ENCODE data around the gene PBRM1.
"Not testable (repeated sequence)": the region's sequence is repeated elsewhere in the genome, so short reads cannot be mapped to it uniquely, and the experiment has no call there.

PBRM1 gene

GRCh38 chr3:52685709-52686691 is at the start of gene PBRM1, which contains the start of gene GNL3:
PBRM1 (minus strand) TSS chr3:52685913.
GNL3 (plus strand) TSS chr3:52686032; CDS start chr3:52686093, 61 bp downstream.
- DNase-seq (ENCODE audit: low read depth), result peak; percentile 93

DNA sequence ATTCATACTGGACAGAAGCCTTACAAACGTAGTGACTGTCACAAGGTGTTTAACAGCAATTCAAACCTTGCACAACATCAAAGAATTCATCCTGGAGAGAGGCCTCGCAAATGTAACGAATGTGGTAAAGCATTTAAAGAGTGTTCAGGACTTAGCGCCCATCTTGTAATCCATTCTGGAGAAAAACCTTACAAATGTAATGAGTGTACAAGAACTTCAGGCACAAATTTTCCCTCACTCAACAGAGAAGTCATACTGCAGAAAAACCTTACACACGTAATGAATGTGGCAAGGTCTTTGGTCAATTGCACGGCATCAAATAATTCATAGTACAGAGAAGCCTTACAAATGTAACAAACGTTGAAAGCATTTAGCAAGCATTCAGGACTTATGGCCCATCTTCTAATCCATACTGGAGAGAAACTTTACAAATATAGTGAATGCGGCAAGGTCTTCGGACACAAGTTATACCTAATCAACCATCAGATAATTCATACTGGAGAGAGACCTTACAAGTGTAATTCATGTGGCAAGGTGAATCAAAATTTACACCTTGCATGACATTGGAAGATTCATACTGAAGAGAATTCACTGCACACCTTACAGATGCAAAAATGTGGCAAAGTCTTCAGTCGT is 47.7 kb upstream of the PBRM1 start:
- no peak for DNase-seq (ENCODE audit: low read depth)

GRCh38 chr3:52731590-52731989 is 45.9 kb upstream of the PBRM1 start:
- no peak for DNase-seq (ENCODE audit: low read depth)

GRCh38 chr3:52730681-52731080 is 45.0 kb upstream of the PBRM1 start:
- no peak for DNase-seq (ENCODE audit: low read depth)

DNA sequence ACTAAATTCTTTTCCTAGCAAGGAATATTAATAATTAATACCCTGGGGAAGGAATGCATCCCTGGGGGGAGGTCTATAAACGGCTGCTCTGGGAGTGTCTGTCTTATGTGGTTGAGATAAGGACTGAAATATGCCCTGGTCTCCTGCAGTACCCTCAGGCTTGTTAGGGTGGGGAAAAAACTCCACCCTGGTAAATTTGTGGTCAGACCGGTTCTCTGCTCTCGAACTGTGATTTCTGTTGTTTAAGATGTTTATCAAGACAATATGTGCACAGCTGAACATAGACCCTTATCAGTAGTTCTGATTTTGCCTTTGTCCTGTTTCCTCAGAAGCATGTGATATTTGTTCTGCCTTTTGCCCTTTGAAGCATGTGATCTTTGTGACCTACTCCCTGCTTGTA is 43.0 kb upstream of the PBRM1 start:
- DNase-seq (ENCODE audit: low read depth), result not testable (repeated sequence)

GRCh38 chr3:52724511-52724910 is 38.8 kb upstream of the PBRM1 start:
- DNase-seq (ENCODE audit: low read depth), result no peak

DNA sequence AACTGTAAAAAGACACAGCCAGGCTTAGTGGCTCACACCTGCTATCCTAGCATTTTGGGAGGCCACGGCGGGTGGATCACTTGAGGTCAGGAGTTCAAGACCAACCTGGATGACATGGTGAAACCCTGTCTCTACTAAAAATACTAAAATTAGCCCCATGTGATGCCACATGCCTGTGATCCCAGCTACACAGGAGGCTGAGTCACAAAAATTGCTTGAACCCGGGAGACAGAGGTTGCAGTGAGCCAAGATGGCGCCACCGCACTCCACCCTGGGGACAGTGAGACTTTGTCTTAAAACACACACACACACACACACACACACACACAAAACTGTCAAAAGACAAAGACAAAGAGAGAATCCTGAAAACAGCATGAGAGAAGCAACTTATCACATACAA is 38.2 kb upstream of the PBRM1 start:
- no peak for DNase-seq (ENCODE audit: low read depth)

GRCh38 chr3:52722491-52722890 is 36.8 kb upstream of the PBRM1 start:
- DNase-seq (ENCODE audit: low read depth), result no peak

DNA sequence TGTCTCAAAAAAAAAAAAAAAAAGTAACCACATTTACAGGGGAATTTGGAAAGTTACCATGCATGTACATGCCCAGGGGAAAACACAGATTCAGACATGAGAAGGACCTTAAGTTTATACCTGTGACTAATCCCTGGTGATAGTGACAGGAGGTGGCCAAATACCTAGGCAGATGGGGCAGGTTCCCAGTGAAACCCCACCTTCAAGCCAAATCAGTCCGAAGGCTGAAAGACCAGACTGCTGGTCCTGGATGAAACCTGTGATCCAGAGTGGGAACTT is 36.0 kb upstream of the PBRM1 start:
- DNase-seq (ENCODE audit: low read depth), result no peak

- DNase-seq (ENCODE audit: low read depth), result no peak
Measured at GRCh38 chr3:52721002-52721729, 35.5 kb upstream of the PBRM1 start.

- no peak for DNase-seq (ENCODE audit: low read depth)
Measured at GRCh38 chr3:52719618-52720017, 33.9 kb upstream of the PBRM1 start.

- no peak for DNase-seq (ENCODE audit: low read depth)
Measured at GRCh38 chr3:52715714-52716305, 30.1 kb upstream of the PBRM1 start.

GRCh38 chr3:52714335-52715302 is 28.9 kb upstream of the PBRM1 start:
- no peak for DNase-seq (ENCODE audit: low read depth)

DNA sequence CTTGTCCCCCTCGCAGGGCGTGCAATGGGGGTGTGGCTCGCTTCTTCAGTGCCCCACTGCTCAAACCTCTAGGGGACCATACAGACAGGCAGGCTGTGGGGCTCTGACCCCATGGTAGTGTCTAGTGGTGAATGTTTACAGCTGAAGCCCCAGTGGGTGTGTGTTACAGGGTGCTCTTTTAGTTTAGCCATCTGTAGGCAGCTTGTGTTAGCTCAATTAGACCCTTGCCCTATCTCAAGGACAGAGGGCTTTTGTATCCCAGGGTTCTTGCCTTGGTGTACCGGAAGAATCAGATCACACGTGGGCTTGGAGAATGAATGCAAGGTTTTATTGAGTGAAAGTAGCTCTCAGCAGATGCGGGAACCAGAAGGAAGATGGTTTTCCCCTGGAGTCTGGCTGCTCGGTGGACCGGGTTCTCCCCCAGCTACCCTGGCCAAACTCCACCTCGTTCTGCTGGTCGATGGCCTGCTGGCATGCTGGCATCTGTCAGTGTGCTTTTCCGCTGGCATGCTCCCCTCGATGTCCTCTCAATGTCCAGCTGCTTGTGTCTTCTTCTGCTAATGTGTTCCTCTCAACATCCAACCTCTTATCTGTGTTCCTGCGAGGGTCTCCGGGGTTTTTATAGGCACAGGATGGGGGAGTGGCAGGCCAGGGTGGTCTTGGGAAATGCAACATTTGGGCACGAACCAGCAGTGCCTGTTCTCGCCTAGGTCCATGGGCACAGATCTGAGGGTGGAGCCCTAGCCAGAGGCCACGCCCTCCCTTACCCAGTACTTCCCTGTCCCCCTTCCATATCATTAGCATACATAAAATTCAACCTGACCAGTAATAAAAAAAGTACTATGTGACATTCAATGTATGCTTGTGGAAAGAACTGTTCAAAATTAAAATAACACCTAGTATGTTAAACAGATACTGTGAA is 26.8 kb upstream of the PBRM1 start:
- no peak for DNase-seq (ENCODE audit: low read depth)

DNA sequence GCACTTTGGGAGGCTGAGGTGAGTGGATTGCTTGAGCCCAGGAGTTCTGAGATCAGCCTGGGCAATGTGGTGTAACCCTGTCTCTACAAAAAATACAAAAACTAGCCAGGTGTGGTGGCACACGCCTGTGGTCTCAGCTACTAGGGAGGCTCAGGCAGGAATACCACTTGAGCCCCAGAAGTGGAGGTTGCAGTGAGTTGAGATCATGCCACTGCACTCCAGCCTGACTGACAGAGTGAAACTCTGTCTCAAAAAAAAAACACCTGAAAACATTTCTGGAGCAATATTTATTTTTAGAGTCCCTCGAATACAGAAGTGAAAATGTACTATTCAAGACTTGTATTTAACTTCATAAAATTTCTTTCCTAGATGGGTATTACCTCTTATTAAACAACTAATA is 24.8 kb upstream of the PBRM1 start:
- DNase-seq (ENCODE audit: low read depth), result no peak

DNA sequence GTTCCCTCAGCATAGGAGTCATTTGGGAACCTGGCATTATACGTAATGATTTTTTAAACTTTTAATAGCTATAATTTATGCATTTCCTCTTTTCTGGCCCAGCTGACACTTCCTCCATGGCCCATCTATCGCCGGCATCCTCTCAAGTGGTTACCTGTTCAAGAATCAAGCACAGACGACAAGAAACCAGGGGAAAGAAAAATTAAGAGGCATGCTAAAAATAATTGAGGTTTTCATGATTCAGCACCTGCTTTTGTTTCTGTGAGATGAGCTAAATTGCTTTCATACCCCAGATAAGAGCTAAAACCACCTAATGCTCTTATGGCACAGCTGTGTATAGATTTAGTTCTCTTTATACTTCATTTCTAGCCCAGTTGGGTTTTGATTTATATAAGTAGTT is 21.9 kb upstream of the PBRM1 start:
- DNase-seq (ENCODE audit: low read depth), result no peak

DNA sequence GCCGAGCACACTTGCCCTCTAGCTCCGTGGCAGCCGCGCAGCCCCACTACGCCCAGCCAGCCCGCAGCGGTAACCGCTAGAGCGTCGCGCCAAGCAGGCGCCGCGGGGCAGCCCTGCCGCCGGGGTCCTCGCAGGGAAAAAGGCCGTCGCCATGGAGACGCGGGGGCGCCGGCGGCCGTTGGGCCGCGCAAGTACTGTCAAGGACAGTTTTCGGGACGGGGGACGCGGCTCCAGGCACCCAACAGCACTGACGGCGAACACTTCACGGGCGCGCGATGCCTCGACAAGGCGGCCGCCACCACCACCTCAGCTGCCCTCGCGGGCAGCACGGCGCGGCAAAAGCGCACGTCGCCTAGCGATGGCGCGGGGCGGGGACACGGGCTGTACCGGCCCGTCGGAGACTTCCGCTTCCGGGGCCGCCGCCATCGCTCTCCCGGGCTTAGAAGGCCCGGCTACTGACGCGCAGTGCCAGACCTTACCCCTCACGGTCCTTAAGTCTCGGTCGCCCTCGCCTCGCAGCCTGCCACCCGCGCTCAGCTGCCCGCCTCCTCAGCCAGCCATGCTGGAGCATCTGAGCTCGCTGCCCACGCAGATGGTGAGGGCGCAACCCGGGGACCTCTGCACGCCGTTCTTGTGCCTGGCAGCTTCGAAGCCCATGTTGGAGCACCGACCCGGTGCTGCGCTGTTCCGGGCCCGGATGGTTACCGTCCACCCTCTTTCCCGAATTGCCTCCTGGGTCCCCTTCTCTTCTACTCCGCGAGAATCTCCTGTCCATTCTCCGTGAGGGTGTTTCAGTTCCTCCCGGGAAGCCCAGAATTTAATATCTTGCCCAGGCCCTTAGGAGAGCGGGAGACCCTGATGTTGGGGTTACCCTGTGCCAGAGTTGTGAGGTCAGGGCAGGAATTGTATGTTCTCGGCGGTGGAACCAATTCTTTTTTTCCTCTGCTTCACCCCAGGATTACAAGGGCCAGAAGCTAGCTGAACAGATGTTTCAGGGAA is 20.3 kb upstream of the PBRM1 start, which contains the start of the genes GLT8D1 and SPCS1:
Gene GLT8D1, minus strand, starts transcription at position 104 of the 999 bp plus-strand sequence. CDS start 5,331 bp downstream, outside the sequence.
Gene SPCS1, plus strand, starts transcription at position 419 of the 999 bp plus-strand sequence. Its CDS starts 141 bp downstream, at position 560.
- DNase-seq (ENCODE audit: low read depth), result peak; percentile 84

DNA sequence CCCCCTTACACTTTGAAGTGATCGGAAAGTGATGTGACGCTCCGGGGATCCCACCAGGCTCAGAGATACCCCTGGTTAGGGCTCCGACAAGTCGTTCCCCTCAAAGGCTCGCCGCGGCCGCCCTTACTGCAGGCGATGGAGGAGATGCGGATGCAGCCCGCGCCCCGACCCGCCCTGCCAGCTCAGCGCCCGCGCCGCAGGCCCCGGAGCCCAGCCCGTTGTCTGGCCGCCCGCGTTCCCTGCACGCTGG is 19.6 kb upstream of the PBRM1 start:
- DNase-seq (ENCODE audit: low read depth), result no peak

Measured in activated T-cell treated with anti-CD3 and anti-CD28 coated beads for 48 hours (primary cell).